BJ (cell line): ENCODE results near the gene LIPN. TPM values are rescaled to one million over a fixed set of nuclear protein-coding genes. Genes with fewer than 3 reads are reported as not detected.
A peak's percentile ranks its signal among the peaks of the same experiment; 100 is the strongest.

Experiments used
- CTCF ChIA-PET: fragments of 350-600 bp; formaldehyde crosslinking; extraction: SDS; loops from one replicate; lab custom pipeline; 2021; ENCODE audit warnings: antibody characterized with exemption, inconsistent platforms; lab: Yijun Ruan, JAX
- POLR2A ChIA-PET: fragments of 300-600 bp; sonication (Branson Sonifier 250); formaldehyde crosslinking; extraction: SDS; loops from one replicate; lab custom pipeline; 2021; ENCODE audit warnings: antibody characterized with exemption; lab: Charles Lee
- DNase-seq: peaks from one replicate; pipeline ENCODE4 v3.0.0-alpha.2; 2011; ENCODE audit warnings: low read depth
- H3K27me3 ChIP-seq: 2 replicates; pipeline ENCODE4 v1.6.0; 2011; ENCODE audit warnings: low read length; ENCODE audit not compliant: control insufficient read depth, insufficient read depth
- H3K36me3 ChIP-seq: 2 replicates; pipeline ENCODE4 v1.5.1; 2011; ENCODE audit warnings: low read length; ENCODE audit not compliant: control insufficient read depth, insufficient read depth
- H3K4me3 ChIP-seq: 2 replicates; pipeline ENCODE4 v1.5.1; 2011; ENCODE audit warnings: low read depth, mild to moderate bottlenecking, control low read depth, low read length
- polyA plus RNA-seq: library from polyadenylated mRNA; depleted of rRNA; stranded (reverse); fragments of >200 nt; gene quantifications from 2 replicates; pipeline ENCODE4 v1.2.3, GENCODE V29; 2011
- TF ChIP-seq, protein P1 (sequence below): IDR thresholded peaks from 2 replicates; pipeline ENCODE4 v1.5.1; 2011; ENCODE audit warnings: low read depth, mild to moderate bottlenecking, control low read depth, inconsistent platforms, low read length, moderate library complexity; ENCODE audit not compliant: insufficient read depth

Gene LIPN
- polyA plus RNA-seq, 1 experiment: not detected

- no peak overlapping the region for H3K4me3 ChIP-seq
- H3K27me3 ChIP-seq: peaks cover 7% of the 10 kb centered on the region; the same call in 1 of the 2 replicates
- TF ChIP-seq, protein P1, sequence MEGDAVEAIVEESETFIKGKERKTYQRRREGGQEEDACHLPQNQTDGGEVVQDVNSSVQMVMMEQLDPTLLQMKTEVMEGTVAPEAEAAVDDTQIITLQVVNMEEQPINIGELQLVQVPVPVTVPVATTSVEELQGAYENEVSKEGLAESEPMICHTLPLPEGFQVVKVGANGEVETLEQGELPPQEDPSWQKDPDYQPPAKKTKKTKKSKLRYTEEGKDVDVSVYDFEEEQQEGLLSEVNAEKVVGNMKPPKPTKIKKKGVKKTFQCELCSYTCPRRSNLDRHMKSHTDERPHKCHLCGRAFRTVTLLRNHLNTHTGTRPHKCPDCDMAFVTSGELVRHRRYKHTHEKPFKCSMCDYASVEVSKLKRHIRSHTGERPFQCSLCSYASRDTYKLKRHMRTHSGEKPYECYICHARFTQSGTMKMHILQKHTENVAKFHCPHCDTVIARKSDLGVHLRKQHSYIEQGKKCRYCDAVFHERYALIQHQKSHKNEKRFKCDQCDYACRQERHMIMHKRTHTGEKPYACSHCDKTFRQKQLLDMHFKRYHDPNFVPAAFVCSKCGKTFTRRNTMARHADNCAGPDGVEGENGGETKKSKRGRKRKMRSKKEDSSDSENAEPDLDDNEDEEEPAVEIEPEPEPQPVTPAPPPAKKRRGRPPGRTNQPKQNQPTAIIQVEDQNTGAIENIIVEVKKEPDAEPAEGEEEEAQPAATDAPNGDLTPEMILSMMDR: no peak
- DNase-seq: no peak
- POLR2A ChIA-PET: no interaction called here
- CTCF ChIA-PET: interaction anchor here (2.0 kb wide), 1 partner anchor 14 kb away, joined by 5 read pairs; no protein-coding TSS in a partner anchor
- no peaks in the 10 kb centered on the region for H3K36me3 ChIP-seq
Measured at GRCh38 chr10:88742448-88742847, 17.4 kb upstream of the LIPN start.

GRCh38 chr10:88744002-88744401 lies 15.8 kb upstream of the LIPN start:
- CTCF ChIA-PET: no interaction called here
- TF ChIP-seq, protein P1: no peak

DNA sequence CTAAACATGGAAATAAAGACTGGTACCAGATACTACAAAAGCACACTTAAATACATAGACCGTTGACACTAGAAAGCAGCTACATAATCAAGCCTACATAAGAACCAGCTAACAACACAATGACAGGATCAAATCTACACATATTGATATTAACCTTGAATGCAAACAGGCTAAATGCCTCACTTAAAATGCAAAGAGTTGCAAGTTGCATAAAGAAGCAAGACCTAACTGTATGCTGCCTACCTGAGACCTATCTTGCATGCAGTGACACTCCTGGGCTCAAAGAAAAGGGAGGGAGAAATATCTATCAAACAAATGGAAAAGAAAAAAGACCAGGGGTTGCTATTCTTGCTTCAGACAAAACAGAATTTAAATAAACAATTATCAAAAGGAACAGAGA lies 14.2 kb upstream of the LIPN start:
- peaks cover 7% of the 10 kb centered on the region; the same call in 1 of the 2 replicates for H3K27me3 ChIP-seq
- ChIA-PET CTCF (interaction anchor here (1.1 kb wide), 1 partner anchor 17 kb away, joined by 3 read pairs; no protein-coding TSS in a partner anchor), POLR2A (no interaction called here)
- H3K4me3 ChIP-seq: no peak overlapping the region
- DNase-seq: no peak
- H3K36me3 ChIP-seq: no peaks in the 10 kb centered on the region
- TF ChIP-seq, protein P1: no peak

More at GRCh38 chr10:88744002-88744401, 15.8 kb upstream of the LIPN start:
- DNase-seq: no peak
- Histone ChIP-seq H3K4me3 (no peak overlapping the region), H3K36me3 (no peaks in the 10 kb centered on the region), H3K27me3 (peaks cover 7% of the 10 kb centered on the region; the same call in 1 of the 2 replicates)
- POLR2A ChIA-PET: no interaction called here

DNA sequence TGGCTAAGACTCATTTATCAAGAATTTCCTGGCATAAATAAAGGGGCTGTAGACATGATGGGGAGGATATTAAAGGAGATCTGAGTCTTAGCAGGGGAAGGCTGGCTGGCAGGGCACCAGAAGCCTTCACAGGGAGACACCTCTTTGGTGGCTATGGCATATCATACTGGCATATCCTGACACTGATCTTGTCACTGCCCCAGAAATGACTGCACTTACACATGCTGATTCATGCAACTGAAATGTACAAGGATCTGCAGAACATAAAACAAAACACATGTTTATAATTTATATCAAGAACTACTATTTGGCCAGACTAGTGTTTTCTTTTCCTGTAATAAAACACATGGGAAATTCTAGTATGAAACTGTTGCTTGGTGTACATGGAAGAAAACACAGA lies 5.5 kb upstream of the LIPN start:
- no peaks in the 10 kb centered on the region for H3K27me3 ChIP-seq
- ChIA-PET POLR2A (no interaction called here), CTCF (no interaction called here)
- TF ChIP-seq, protein P1: no peak
- no peak overlapping the region for H3K4me3 ChIP-seq
- H3K36me3 ChIP-seq: no peaks in the 10 kb centered on the region
- DNase-seq: peak; percentile 75

GRCh38 chr10:88755753-88756152 lies 4.1 kb upstream of the LIPN start:
- CTCF ChIA-PET: no interaction called here
- DNase-seq: no peak
- no peak overlapping the region for H3K4me3 ChIP-seq
- TF ChIP-seq, protein P1: no peak
- POLR2A ChIA-PET: no interaction called here
- H3K27me3 ChIP-seq: no peaks in the 10 kb centered on the region
- H3K36me3 ChIP-seq: no peaks in the 10 kb centered on the region
